HTERT RPE-1 (cell line): ENCODE results near the gene FAM13B.
"Not testable (repeated sequence)": the region's sequence is repeated elsewhere in the genome, so short reads cannot be mapped to it uniquely, and the experiment has no call there.

Experiments used
- in situ Hi-C: fragments of 300-500 bp; cut with MboI; formaldehyde crosslinking; loops from 4 replicates; pipeline ENCODE4 v1.14.3; 2020; ENCODE audit warnings: low sequenced_read_pairs

Gene FAM13B

DNA sequence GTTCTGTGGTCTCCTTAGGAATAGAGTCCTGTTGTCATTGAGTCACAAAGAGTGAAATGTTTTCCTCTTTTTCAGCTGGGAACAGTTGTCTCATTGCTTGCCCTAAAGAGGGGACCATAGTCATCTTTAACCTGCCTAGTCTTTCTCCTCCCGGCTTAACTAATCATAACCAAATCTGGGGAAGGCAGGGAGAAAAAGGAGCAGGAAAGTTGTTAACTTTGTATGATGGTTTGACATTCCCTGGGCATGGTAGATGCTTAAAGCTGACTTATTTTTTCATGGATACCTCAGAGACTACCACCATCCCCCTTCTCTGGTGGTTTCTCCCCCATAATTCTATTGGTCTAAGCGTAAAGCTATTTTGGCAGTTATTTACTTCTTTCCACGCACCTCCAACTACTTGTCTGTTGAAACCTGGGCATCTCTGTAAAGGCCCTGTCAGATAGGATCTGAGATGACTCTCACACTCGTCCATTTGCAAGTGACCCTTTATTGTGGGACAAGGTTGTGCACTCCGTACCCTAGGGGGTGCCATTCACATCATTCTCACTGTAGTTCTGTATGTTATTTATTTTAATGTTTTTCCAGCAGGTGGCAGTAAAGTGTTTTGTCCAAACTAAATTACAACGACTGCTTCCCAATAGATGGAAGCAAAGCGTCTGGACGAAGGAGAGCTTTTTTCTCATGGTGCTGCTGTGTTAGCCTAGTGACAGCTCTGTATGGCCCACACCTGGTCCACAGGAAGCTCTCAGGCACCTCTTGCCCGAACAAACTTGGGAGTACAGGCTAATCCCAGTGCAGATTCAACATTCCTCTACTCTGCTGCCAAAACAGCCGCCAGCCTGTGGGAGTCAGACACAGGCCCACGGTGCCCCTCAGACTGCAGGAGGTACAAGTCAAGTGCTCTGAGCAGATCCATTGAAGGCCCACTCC is 3.0 kb upstream of the FAM13B start:
- in situ Hi-C loops: no loop called here

DNA sequence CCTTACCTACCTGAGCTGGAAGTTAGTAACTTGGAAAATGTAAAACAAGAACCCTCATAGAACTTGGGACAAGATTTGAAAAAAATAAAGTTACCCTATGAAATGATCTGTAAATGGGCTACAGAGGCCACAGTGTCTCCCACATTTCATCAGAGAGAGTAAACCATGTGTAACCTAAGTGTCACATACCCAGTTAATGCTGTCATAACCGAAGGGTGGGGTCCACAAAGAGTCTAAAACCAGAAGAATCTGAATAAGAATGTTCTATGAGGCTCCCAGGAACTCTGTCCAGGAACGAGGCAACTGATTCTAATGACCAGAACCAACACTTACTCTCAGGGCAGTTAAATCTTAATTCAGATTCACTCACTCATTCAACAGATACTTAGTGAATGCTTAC is 1.0 kb upstream of the FAM13B start:
- in situ Hi-C loops: no loop called here

DNA sequence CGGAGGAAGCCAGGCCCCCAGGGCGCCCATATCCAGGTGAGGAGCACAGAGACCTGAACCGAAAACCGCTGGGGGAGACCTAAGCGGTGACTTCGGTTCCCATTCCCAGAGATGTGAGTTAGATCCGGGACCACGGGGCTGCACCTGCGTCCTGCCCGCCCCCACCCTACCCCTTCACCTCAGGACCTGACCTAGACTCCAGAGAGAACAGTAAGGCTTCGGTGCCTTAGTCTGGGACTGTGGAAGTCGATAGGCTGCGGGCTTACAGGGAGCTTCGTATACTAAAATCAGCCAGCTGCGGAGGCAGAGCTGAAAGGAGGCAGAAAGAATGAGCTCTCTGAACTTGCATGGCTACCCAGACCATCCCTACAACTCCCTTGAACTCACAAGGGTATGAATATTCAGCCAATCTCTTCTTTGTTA is 518 bp upstream of the FAM13B start:
- in situ Hi-C loops: no loop called here

DNA sequence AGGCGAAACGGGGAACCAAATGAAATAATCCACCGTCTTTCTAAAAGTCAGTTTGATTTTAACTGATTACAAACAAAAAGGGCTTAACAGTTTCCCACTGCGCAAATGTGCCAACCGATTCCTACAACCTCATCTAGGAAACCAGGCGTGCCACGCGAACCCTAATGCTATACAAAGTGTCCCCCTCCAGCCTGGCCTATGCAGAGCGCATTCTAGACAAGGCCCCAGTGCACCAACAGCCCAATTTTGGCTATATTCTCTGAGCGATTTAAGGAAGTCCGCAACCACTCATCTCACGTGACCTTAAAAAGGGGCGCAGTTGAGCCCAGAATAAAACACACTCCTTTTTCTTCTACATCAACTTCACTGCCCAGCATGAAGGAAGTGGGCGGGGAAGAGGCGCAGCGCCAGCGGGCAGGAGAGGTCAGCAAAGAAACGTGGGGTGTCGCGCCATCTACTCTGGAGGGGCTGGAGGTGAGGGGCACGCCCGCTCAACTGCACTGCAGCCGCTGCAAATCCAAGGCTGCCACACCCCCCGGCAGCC is 779 bp downstream of the FAM13B start:
- in situ Hi-C loops: no loop called here

DNA sequence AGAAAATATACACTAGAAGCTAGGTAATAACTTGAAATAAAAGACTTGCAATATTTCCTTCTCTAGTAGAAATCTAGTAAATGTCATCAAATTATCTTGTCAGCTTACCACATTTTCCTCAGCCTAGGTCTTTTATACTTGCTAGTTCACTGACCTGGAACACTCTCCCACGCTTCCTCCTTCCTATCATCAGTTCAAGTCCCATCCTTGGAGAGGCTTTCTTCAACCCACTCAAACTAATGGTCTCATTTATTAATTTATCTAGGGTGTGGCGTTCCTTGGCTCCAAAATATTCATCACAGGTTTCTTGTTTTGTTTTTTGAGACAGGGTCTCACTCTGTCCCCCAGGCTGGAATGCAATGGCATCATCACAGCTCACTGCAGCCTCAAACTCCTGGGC is 2.9 kb downstream of the FAM13B start:
- in situ Hi-C loops: no loop called here

DNA sequence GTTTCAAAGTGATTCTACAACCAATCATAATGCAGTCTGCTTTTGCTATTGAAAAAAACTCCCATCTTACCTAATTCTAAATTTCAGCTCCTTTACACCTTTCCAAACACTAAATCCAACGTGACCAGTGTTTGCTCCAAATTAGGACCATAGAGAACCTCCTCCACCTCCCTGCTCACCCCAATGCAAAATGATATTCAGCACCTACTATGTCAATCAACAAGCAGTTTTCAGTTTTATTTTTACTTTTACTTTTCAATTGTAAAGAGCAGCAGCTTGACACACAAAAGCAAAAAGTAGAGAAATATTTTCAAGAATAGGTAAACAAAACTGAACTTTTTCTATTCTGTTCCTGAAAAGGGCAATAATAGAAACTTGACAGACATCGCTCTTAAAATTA is 3.4 kb downstream of the FAM13B start:
- in situ Hi-C loops: no loop called here

DNA sequence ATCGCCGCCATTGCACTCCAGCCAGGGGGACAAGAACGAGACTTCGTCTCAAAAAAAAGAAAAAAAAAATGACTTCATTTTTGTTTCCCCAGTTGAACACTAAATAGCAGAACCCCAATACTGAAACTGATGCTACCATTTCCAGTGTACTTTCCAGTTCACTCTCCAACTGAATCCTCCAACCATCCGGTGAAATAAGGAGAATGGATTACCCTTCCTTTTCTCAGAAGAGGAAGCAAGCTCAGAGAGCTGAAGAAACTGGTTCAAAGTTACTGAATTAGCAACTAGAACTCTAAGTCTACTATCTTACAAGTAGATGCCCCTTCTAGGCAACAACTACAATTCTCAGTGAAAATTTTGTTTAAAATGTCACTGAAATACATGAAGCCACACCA is 3.9 kb downstream of the FAM13B start:
- in situ Hi-C loops: no loop called here

DNA sequence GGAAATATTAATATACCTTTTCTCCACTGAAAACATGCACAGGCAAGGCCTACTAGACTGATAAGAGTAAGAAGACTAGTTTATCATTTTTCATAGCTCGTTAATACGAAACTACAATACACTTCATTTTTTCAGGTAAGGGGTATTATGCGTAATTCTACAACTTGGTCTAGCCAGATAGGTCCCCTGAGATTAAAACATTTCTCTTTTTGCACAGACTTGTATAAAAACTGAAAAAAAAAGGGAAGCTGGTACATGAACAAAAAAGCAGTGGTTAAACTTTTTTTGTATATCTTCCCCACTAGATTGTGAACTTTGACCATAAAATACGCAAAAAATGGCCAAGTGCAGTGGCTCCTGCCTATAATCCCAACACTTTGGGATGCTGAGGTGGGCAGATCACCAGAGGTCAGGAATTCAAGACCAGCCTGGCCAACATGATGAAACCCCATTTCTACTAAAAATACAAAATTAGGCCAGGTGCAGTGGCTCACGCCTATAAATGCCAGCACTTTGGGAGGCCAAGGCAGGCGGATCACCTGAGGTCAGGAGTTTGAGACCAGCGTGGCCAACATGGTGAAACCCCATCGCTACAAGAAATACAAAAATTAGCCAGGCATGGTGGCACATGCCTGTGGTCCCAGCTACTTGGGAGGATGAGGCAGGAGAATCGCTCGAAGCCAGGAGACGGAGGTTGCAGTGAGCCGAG is 4.5 kb downstream of the FAM13B start:
- in situ Hi-C loops: not testable (repeated sequence)

DNA sequence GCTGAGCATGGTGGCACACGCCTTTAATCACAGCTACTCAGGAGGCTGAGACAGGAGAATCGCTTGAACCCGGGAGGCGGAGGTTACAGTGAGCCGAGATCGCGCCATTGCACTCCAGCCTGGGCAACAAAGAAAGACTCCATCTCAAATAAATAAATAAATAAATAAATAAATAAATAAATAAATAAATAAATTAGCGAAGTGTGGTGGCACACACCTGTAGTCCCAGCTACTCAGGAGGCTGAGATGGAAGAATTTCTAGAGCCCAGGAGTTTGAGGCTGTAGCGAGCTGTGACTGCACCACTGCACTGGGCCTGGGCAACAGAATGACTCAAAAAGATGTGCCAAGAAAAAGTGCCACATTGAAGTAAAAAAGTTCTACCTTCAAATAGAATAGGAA is 6.1 kb downstream of the FAM13B start:
- in situ Hi-C loops: not testable (repeated sequence)

DNA sequence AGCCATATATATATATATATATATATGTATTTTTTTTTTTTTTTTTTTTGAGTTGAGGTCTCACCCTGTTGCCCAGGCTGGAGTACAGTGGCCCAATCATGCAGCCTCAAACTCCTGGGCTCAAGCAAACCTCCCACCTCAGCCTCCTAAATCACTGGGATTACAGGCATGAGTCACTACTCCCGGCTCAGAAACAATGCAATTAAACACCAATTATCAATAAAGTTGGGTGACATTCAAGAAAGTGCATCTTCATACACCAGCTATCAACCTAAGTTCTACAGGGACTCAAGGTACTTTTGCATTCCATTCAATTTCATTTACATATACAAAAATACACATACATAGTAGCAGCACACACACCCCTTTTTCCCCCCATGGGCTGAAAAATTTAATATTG is 7.6 kb downstream of the FAM13B start:
- in situ Hi-C loops: no loop called here

DNA sequence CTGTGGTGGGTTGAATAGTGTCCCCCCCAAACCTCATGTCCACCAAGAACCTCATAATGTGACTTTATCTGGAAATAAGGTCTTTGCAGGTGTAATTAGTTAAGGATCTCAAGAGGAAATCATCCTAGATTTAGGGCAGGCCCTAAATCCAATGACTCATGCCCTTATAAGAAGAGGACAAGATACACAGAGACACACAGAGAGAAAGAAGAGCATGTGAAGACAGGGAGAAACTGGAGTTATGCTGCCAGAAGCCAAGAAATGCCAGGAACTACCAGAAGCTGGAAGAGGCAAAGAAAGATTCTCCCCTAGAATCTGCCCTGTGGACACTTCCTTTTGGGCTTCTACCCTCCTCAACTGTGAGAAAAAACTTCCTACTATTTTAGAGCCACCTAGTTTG is 8.8 kb downstream of the FAM13B start:
- in situ Hi-C loops: no loop called here

DNA sequence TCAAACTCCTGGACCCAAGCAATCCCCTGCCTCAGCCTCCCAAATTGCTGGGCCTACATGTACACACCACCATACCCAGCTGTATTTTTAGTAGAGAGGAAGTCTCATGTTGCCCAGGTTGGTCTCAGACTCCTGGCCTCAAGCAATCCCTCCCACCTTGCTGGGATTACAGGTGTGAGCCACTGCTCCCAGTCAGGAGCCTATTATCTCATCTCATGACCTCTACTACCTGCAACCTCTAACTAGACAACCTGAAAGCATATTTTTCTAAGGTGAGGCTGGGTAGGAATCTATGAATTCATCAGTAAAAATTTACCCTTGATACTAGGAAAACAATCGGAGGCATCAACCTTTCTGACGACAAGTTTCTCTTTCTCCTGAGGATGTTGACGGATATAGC is 10.0 kb downstream of the FAM13B start:
- in situ Hi-C loops: no loop called here

DNA sequence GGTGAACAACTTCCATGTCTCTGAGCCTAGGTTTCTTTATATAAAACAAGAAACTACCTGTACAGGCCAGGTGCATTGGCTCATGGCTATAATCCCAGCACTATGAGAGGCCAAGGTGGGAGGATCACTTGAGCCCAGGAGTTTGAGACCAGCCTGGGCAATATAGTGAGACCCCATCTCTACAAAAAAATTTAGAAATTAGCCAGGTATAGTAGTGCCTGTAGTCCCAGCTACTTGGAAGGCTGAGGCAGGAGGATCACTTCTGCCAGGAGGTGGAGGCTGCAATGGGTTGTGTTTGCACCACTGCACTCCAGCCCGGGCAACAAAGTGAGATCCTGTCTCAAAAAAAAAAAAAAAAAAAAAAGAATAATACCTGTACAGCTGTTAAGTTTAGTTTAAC is 11.1 kb downstream of the FAM13B start:
- in situ Hi-C loops: no loop called here

DNA sequence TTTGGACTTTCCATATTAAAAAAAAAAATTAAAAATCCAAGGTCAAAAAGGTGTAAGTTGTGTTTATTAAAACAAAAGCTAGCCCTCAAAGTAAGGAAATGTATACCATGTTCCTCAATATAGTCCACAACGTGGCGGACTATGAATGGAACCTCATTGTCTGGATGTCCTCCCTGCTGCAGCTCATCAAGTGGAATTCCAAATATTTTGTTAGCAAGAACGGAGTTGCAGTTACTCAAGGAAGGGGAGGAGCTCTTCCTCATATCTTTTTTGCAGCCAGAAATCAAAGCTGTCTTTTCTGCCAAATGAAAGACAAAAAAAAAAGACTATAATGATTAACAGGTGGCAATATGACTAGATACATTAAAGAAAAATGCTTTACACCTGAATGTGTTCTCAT is 14.0 kb downstream of the FAM13B start:
- in situ Hi-C loops: no loop called here

DNA sequence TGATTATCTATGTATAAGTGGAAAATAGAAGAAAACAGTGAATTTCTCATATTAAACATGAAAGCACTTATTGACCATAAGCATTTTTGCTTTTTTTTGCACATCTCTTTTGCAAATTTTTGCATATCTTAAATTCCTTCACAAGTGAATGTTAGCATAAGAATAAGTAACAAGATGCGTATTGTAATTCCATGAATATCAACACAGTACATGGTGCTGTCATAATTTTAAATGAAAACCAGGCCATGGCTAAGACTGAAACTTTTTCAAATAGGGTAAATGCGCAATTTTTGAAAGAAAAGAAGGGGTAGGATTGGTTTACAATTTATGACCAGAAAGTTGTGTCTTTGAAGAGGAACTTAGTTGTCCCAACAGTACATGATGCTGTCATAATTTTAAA is 17.0 kb downstream of the FAM13B start:
- in situ Hi-C loops: no loop called here

DNA sequence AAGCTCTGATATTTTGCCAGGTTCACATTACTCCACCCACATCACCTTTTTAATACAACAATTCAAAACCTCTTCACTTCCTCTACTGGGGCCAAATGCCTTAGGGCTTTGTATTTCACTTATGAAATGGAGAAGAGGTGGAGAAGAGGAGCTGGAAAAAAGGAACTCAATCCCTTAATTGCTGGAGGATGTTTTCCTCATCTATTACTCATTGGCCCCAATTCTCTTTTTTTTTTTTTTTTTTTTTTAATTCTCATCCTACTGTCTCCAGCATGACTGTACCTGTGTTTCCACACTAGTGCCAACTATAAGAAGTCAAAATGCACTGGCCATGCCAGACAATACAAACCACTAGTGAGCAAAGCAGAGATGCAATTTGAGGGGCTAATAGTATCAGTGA is 20.9 kb downstream of the FAM13B start:
- in situ Hi-C loops: no loop called here

DNA sequence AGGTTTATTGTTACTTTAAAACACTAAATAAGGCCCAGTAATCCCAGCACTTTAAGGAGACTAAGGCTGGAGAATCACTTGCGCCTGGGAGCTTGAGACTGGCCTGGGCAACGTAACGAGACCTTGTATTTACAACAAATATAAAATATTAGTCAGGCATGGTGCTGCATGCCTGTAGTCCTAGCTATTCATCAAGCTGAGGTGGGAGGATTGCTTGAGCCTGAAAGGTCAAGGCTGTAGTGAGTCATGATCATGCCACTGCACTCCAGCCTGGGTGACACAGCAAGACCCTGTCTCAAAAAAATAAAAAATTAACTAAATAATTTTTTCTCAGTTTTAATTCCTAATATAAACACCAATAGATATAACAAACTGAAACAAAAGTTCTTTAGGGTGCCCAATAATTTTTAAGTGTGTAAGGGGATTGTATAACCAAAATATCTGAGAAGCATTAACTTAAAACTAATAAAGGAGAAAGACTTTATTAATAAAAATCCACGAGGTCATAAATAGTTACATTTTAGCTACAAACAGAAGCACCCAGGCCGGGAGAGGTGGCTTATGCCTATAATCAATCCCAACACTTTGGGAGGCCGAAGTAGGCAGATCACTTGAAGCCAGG is 32.7 kb downstream of the FAM13B start:
- in situ Hi-C loops: no loop called here

DNA sequence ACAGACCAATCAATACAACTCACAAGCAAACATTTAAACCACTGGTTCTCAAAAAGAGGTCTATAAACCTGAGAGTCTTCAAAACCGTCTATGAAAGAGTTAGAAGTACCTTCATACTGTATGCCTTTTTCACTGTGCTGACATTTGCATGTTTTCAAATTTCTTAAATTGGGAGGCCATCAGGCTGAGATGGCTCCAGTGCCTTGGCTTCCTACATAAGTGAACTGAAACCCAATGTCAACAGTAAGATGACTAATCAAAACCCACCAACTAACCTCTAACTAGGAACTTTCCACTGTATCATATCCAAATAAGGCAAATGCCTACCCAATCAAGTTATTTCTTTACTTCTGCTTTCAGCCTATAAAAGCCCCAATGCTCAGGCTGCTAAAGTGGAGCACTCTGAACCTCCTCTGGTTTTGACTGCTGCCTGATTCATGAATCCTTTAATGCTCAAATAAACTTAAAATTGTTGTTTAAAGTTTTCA is 35.1 kb downstream of the FAM13B start:
- in situ Hi-C loops: no loop called here

DNA sequence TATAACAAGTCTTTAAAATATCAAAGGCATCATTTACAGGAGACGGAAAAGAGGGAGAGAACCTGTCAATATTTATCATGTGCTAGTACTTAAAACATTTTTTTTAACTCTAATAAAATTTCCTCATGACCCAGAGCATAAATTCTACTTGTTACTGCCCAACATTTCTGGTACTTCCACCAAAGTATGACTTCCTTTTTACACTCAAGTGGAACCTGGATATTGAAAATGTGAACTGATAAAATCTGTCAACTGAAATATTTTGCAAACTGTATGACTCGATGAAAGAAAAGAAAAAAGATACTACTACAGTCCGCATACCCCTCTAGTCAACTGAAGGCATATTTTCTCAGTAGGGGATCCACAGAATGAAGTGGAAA is 37.1 kb downstream of the FAM13B start:
- in situ Hi-C loops: no loop called here

DNA sequence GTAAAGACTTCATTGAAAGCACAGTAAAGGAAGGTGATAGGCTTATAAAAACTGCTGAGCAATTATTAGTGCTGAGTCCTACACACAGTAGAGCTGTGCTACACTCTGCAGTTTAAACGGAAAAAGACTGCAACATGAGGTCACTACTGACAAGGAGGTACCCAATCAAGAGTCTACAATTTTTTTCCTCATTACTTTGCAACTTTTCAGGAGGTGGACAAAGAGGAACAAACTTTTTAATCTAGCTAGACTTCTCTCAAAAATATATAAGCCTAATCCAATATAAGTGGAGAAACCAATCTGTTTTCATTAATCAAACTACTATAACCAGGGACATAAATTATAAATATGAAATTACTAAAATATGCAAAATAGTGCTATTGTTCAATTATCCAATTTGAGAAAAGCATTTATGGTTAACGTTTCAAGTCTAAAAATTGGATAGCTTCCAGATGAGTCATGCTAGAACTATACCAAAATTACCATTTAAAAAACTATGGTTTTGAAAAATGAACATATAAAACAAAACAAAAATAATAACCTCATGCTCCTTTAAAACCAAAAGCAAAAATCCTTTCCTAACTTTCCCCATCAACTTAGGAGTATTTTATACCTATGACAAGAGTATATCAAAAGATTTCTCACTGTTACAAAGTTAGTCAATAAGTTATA is 37.7 kb downstream of the FAM13B start:
- in situ Hi-C loops: no loop called here

DNA sequence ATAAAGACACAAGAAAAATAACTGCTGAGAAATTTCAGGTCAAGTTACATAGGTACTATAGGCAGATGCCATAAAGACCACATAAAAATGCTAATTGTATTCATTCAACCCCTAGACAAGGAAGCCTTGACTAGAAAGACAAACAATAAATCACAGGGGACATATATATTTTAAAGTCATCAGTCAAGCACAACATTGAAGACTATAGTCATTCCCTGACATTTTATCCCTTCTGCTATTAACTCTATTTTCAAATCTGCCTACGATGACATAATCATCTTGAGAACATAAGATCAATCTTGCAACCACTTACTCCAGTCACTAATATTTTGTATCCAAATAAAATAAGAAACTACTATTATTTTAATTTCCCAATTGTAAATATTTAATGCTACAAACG is 38.3 kb downstream of the FAM13B start:
- in situ Hi-C loops: no loop called here
